GM18868 (cell line): ENCODE measurements around the gene CFAP43.

Experiments
- ATAC-seq: cut with Tn5 transposase; IDR thresholded peaks from one replicate; pipeline ENCODE4 v1.9.1; 2021; ENCODE audit warnings: mild to moderate bottlenecking, moderate library complexity; ENCODE audit not compliant: unreplicated experiment

Gene CFAP43

GRCh38 chr10:104101902-104102301 is 130.3 kb downstream of the CFAP43 start:
- ATAC-seq = no peak

DNA sequence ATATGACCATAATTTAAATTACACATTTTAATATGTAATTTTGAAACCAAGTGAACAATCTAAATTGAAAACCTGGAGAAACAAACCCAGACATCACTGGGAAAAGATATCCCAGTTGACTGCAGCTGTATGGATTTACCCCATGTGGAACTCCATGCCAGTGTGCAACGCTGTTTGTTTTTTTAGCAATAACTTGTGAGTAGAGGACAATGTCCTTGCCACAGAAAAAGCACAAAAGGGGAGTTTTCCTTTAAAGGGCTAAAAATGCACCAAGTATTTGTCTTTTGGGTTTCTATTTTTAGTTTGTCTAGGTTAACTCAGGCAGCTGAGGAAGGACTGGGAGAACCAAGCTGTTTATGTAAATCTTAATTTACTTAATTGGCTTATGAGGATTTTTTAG is 131.4 kb downstream of the CFAP43 start:
- no peak for ATAC-seq

GRCh38 chr10:104099941-104100340 is 132.2 kb downstream of the CFAP43 start:
- no peak for ATAC-seq

GRCh38 chr10:104099269-104099668 is 132.9 kb downstream of the CFAP43 start:
- ATAC-seq = no peak

DNA sequence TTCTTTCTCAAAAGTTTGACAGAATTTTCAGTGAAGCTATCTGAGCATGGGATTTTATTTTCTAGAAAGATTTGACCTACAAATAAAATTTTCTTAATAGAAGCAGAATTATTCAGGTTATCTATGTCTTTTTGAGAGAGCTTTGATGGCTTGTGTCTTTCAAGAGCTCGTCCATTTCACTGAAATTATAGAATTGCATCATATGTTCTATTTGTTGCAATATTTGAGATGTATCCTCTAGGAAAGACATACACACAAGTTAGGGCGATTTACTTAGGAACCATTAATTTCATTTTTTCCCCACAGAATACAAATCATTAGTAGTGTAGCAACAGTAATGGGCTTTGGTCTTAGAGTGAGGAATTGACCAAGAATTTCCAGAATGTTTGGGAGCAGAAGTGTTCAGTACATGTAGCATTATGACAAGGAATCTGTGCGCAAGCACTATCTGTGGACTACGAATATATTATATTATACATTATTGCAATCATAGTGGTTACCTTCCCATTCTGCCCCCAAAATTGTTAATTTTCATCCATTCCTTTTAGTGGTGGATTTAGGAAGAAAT is 133.7 kb downstream of the CFAP43 start:
- ATAC-seq = no peak

DNA sequence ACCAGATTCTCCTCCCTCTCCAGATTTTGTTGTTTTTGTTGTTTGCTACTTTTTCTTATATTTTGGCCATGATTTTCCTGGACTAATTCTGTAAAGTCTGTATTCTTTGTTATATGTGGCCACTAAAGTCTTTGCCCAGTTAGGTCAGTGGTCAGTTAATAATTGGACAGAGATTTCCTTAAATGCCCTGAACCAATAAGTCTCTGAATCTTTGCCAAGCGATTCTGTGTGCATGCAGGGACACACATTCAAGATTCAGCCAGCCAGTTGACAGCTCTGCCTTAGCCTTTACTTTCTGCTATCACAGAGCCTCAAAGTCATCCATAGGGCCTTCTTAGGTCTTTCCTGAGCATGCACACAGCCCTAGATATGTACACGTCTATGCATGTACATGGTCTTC is 135.5 kb downstream of the CFAP43 start:
- no peak for ATAC-seq

GRCh38 chr10:104092749-104093148 is 139.4 kb downstream of the CFAP43 start:
- no peak for ATAC-seq

GRCh38 chr10:104090611-104091010 is 141.6 kb downstream of the CFAP43 start:
- ATAC-seq = no peak

DNA sequence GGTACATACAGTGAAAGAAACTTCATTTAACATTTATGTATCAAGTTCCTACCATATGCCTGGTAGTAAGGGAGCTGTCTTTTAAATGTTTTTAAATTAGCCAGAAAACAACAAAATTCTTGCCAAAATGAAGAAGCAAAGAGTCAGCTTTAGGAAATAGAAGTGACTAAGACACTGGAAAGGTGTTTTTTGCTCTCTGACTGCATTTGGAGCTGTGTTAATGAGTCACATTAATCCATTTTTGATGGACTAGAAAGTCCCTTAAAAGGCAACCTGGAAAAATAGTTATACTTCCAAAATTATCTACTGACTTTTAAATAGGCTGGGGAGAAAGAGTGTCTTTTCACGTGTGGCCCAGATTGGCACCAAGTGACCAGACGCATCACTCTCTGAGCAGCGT is 142.5 kb downstream of the CFAP43 start:
- ATAC-seq = no peak

DNA sequence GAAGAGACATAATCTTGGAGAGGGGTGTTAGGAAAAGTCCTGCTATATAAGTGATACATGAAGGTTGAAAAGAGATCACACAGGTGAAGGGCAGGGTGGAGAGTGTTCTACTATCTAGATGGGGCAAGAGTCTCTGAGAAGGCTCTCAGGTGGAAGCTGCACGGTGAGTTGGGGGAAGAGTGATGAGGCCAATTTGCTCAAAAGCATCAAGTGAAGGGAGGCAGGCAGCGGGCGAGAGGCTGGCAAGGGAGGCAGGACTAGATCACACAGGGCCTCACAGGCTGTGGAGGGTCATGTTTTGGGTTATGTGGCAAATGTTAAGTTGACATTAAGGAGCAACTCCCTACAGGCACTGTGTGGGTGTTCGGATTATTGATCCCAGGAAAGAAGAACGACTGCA is 143.9 kb downstream of the CFAP43 start:
- no peak for ATAC-seq

GRCh38 chr10:104085801-104086400 is 146.3 kb downstream of the CFAP43 start, which contains the start of gene COL17A1:
Gene COL17A1 (minus strand): TSS chr10:104085880. CDS start chr10:104080673, 5,207 bp downstream.
- ATAC-seq = no peak

GRCh38 chr10:104084482-104085142 is 147.6 kb downstream of the CFAP43 start:
- ATAC-seq = no peak

- ATAC-seq = no peak
Measured at GRCh38 chr10:104081998-104082397, 150.2 kb downstream of the CFAP43 start.

DNA sequence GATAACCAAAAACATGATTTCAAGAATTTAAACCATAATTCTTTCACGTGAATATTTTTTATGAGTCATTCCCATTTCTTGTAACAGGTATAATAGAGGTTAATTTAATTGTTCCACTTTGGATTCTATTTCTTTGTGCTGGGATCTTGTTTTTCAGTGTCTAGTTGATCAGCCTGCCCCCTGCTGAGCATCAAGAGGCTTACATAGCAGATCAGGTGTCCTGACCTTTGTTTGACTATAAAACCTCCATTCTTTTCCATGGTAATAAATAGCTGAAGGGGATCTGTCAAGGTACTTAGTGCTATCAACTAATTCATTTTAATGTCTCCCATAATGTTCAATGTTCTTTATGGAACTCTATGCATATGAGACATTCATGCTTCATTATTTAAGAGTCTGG is 151.4 kb downstream of the CFAP43 start:
- no peak for ATAC-seq
